K562 (cell line): ENCODE results near the gene MLLT6. TPM values are rescaled to one million over a fixed set of nuclear protein-coding genes. Genes with fewer than 3 reads are reported as not detected.
A peak's percentile ranks its signal among the peaks of the same experiment; 100 is the strongest.

Source experiments
- ATAC-seq: fragments of 200-7000 bp; cut with Tn5 transposase; 3 replicates; pipeline ENCODE4 v1.9.1; 2020; ENCODE audit warnings: moderate library complexity
- BruUV-seq: library from RNA; stranded (reverse); fragments of 400-500 nt; replicated peaks from 2 replicates; lab custom pipeline; 2021; lab: Mats Ljungman, UMichigan
- CTCF ChIA-PET: fragments of 300-600 bp; formaldehyde crosslinking; extraction: SDS; loops from one replicate; lab custom pipeline; 2021; ENCODE audit warnings: low intra/inter-chr PET ratio; lab: Yijun Ruan, JAX
- POLR2A ChIA-PET: fragments of 300-600, 350-650 bp; sonication (Branson Sonifier 250); formaldehyde crosslinking; extraction: SDS; loops from one replicate; lab custom pipeline; 2021; ENCODE audit warnings: antibody characterized with exemption, inconsistent platforms; lab: Yijun Ruan, JAX
- DNase-seq, 4 experiments: peaks; one replicate each; pipeline versions ENCODE4 v3.0.0 to v3.0.0-alpha.2; 2011 to 2018; ENCODE audit warnings: low spot score in 3 of 4, mixed read lengths in 3 of 4; ENCODE audit errors: extremely low read depth in 1 of 4
- FAIRE-seq: peaks from 2 replicates; lab custom pipeline; 2011; peaks lifted over from hg19 to GRCh38; lab: Jason Lieb, UNC
- H2AFZ ChIP-seq: 2 replicates; pipeline ENCODE4 v1.6.0; 2011; ENCODE audit warnings: low read depth, low read length, control low read depth, inconsistent platforms
- H3K27ac ChIP-seq: fragments of 200-600 bp; 3 replicates; pipeline ENCODE4 v1.8.0; 2011; ENCODE audit warnings: low read depth, mild to moderate bottlenecking, control low read depth, inconsistent platforms, low read length, moderate library complexity, mixed read lengths; ENCODE audit errors: extremely low read depth
- H3K27me3 ChIP-seq, 2 experiments: fragments of 300-600 bp in 1 of 2; 2 replicates in 1 of 2; 3 replicates in 1 of 2; pipeline versions ENCODE4 v1.6.0 to v1.8.0; 2011; ENCODE audit warnings: inconsistent platforms in 2 of 2, low read length in 2 of 2, mild to moderate bottlenecking in 1 of 2, mixed read lengths in 1 of 2, moderate library complexity in 1 of 2; ENCODE audit not compliant: control insufficient read depth in 2 of 2, insufficient read depth in 2 of 2
- H3K36me3 ChIP-seq: fragments of 300-600 bp; 3 replicates; pipeline ENCODE4 v1.8.0; 2011; ENCODE audit warnings: mild to moderate bottlenecking, low read length, inconsistent platforms; ENCODE audit not compliant: control insufficient read depth, insufficient read depth
- H3K4me1 ChIP-seq, 2 experiments: fragments of 200-600 bp in 1 of 2; replicated peaks in 1 of 2; 2 replicates in 1 of 2; 3 replicates in 1 of 2; pipeline versions ENCODE4 v1.5.1 to v1.8.0; 2011; ENCODE audit warnings: inconsistent platforms in 2 of 2, low read length in 2 of 2, mild to moderate bottlenecking in 1 of 2, mixed read lengths in 1 of 2, moderate library complexity in 1 of 2; ENCODE audit not compliant: control insufficient read depth in 2 of 2, insufficient read depth in 2 of 2
- H3K4me2 ChIP-seq: 2 replicates; pipeline ENCODE4 v1.6.1; 2011; ENCODE audit warnings: low read length, control low read depth, inconsistent platforms, mixed read lengths; ENCODE audit not compliant: insufficient read depth
- H3K4me3 ChIP-seq: fragments of 200-600 bp; sonication (generic), shearing (Covaris generic); 2 replicates; pipeline ENCODE4 v1.5.1; 2016; ENCODE audit warnings: control low read depth, inconsistent platforms
- H3K79me2 ChIP-seq: fragments of 200-600 bp; 3 replicates; pipeline ENCODE4 v1.8.0; 2011; ENCODE audit warnings: low read length, inconsistent platforms; ENCODE audit not compliant: control insufficient read depth, insufficient read depth
- H3K9ac ChIP-seq, 2 experiments: 2 replicates each; pipeline versions ENCODE4 v1.6.0 to v1.6.1; 2011; ENCODE audit warnings: low read depth in 2 of 2, low read length in 2 of 2, control low read depth in 1 of 2, inconsistent platforms in 1 of 2, mild to moderate bottlenecking in 1 of 2, mixed read lengths in 1 of 2; ENCODE audit not compliant: insufficient read depth in 1 of 2
- H3K9me1 ChIP-seq: one replicate; pipeline ENCODE4 v1.6.0; 2011; ENCODE audit warnings: inconsistent platforms, mild to moderate bottlenecking, low read length, moderate library complexity; ENCODE audit not compliant: control insufficient read depth, insufficient read depth
- H3K9me3 ChIP-seq: replicated peaks from 2 replicates; pipeline ENCODE4 v1.5.1; 2011; ENCODE audit warnings: low read depth, low read length, inconsistent platforms; ENCODE audit not compliant: control insufficient read depth, insufficient read depth
- H4K20me1 ChIP-seq: replicated peaks from 2 replicates; pipeline ENCODE4 v1.6.1; 2011; ENCODE audit warnings: low read length, inconsistent platforms, mixed read lengths; ENCODE audit not compliant: control insufficient read depth, insufficient read depth
- CTCF ChIP-seq, 3 experiments: IDR thresholded peaks in 2 of 3; conservative IDR thresholded peaks in 1 of 3; 2 replicates each; pipeline ENCODE4 v1.5.1; 2011 to 2012; ENCODE audit warnings: low read length in 3 of 3, mild to moderate bottlenecking in 3 of 3, control low read depth in 2 of 3, improper control_type of control experiment in 1 of 3, inconsistent platforms in 1 of 3, low read depth in 1 of 3, mixed read lengths in 1 of 3, moderate library complexity in 1 of 3; ENCODE audit not compliant: insufficient read depth in 2 of 3
- CUX1 ChIP-seq: fragments of 200-800 bp; sonication (Bioruptor generic); IDR thresholded peaks from 2 replicates; pipeline ENCODE4 v1.6.1; 2016; ENCODE audit warnings: missing genetic modification characterization, missing compliant biosample characterization
- EGR1 ChIP-seq: fragments of 450-650 bp; conservative IDR thresholded peaks from 2 replicates; pipeline ENCODE4 v1.6.1; 2017; ENCODE audit warnings: mild to moderate bottlenecking
- KLF10 ChIP-seq: fragments of 250-450 bp; sonication (Bioruptor Pico); IDR thresholded peaks from 2 replicates; pipeline ENCODE4 v1.6.1; 2021; ENCODE audit warnings: matching md5 sums
- POLR2A ChIP-seq: fragments of 450-650 bp; conservative IDR thresholded peaks from 2 replicates; pipeline ENCODE4 v1.6.1; 2016
- RAD21 ChIP-seq, 2 experiments: fragments of 250-450 bp in 1 of 2; fragments of 450-650 bp in 1 of 2; sonication (Bioruptor Pico) in 1 of 2; formaldehyde crosslinking in 1 of 2; IDR thresholded peaks in 1 of 2; conservative IDR thresholded peaks in 1 of 2; 2 replicates each; pipeline versions ENCODE4 v1.4.0 to v1.8.0; 2020 to 2022; ENCODE audit warnings: mild to moderate bottlenecking in 2 of 2, moderate library complexity in 1 of 2
- RCOR1 ChIP-seq, 2 experiments: IDR thresholded peaks; 2 replicates each; pipeline ENCODE4 v1.6.1; 2012; ENCODE audit warnings: low read depth in 2 of 2, low read length in 2 of 2, borderline replicate concordance in 1 of 2, improper control_type of control experiment in 1 of 2
- SMC3 ChIP-seq: conservative IDR thresholded peaks from 2 replicates; pipeline ENCODE4 v1.6.1; 2011; ENCODE audit warnings: low read depth, low read length, improper control_type of control experiment; ENCODE audit not compliant: insufficient read depth
- WGBS: fragments of 100-300 bp; shearing (Covaris generic); methylation state at CpG from one replicate; pipeline ENCODE4 v1.1.6; 2016; ENCODE audit warnings: low coverage, mixed read lengths; ENCODE audit not compliant: insufficient coverage; ENCODE audit errors: missing lambda C conversion rate; 5-methylcytosine and 5-hydroxymethylcytosine counted together
- in situ Hi-C: fragments of 300-500 bp; cut with MboI; formaldehyde crosslinking; loops from 4 replicates; pipeline ENCODE4 v1.15.0; 2018; ENCODE audit warnings: inconsistent platforms, mixed read lengths
- intact Hi-C: fragments of 100-400 bp; cut with micrococcal nuclease; formaldehyde crosslinking; loops from 2 replicates; pipeline ENCODE4 v1.14.2; 2022
- polyA plus RNA-seq, 8 experiments: library from polyadenylated mRNA; depleted of rRNA in 4 of 8; stranded (reverse) in 5 of 8; unstranded in 3 of 8; fragments of >200 nt; fragmentation: Nextera tagmentation in 2 of 8; fragmentation: Illumina TruSeq in 1 of 8; extraction: Ambion mirVana in 2 of 8; extraction: Trizol in 1 of 8; gene quantifications; 2 replicates each; pipeline versions ENCODE4 v1.2.1 to v1.2.3, GENCODE V29; 2011 to 2014; ENCODE audit warnings: inconsistent platforms in 1 of 8, missing spikeins in 1 of 8
- total RNA-seq, 7 experiments: library from RNA; depleted of rRNA in 6 of 7; stranded (reverse); fragments of >200 nt in 6 of 7; fragmentation: Illumina TruSeq in 2 of 7; extraction: Trizol in 2 of 7; gene quantifications; 2 replicates each; pipeline versions ENCODE4 v1.2.1 to v1.2.3, GENCODE V29; 2011 to 2021; ENCODE audit warnings: low replicate concordance in 1 of 7

MLLT6 gene
- total and polyA plus RNA-seq, 9 of the 15 experiments (the other 6 are each of a cell fraction or from before 2014, with no cell fraction given) = 3.1 to 71.7 (median 30.0) TPM

DNA sequence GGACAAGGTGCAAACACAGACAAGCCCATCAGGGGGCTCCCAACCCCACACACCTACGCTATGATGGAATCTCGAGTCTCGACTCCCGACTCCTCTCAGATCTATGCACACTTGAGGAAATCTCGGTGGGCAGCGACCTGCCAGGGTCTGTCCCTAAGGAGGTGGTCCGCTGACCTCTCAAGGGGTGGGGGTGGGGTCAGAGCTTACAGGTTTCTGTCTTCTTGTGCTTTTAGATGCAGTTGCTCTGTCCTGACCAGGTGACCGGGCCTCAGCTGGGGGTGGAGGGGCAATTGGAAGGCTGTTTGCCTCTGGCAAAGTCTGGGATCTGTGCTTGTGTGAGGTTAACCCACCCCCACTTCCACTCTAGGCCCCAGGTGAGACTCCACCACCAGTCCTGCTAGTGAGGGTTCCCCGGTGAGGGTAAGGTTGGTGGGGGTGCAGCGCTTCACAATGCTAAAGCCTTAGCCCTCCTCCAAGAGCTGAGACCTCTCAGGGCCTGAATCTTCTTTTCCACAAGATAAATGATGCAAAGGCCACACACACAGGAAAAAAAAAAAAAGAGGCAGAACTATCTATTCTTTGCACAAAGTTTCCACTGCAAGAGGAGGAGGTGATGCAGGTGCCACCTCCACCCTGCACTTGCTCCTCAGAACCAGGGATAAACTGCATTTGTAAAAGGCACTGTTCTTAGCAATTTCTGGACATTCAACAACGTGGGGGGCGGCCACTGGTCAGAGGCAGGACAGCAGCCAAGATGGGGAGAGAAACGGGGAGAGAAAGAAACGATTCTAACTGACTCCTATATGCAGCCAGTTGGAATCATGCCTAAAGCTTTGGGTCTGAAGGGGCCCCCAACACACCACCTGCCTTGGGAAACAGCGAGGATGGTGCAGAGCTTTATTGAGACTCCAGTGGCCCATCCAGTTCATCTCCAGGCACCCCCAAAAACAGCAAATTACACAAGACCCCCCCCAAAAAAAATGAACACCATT lies 29.2 kb downstream of the MLLT6 start:
- no peaks in the 10 kb centered on the region for H3K9me3 ChIP-seq
- H3K27me3 ChIP-seq = no peaks in the 10 kb centered on the region
- no peak overlapping the region for H3K27ac ChIP-seq
- 0 out of 2 replicates have a peak, but pooled peaks have one; percentile 26 for TF ChIP-seq SMC3
- peak in 1 of 2 experiments; percentile 37; a peak in 2 of 4 replicates for TF ChIP-seq RAD21 (CRISPR knock-in tag; conservative IDR thresholded peaks at IDR 0.05 in 1 of 2, IDR thresholded peaks at IDR 0.05 in 1 of 2)
- 0 out of 4 replicates have a peak, but pooled peaks of 1 of the 2 experiments have one; percentile 12 for TF ChIP-seq RCOR1 (IDR thresholded peaks at IDR 0.05; ENCODE audit: borderline replicate concordance in 1 of 2, low read depth in 2 of 2, low read length in 2 of 2)
- 0 out of 2 replicates have a peak, but pooled peaks have one; percentile 25 for TF ChIP-seq EGR1
- peak; percentile 54 to 58 (median 56) for TF ChIP-seq CTCF (IDR thresholded peaks at IDR 0.05 in 2 of 3, conservative IDR thresholded peaks at IDR 0.05 in 1 of 3; ENCODE audit: insufficient read depth in 2 of 3, low read depth in 1 of 3, low read length in 3 of 3)
- no peak for TF ChIP-seq CUX1 (CRISPR knock-in tag)
- no peak for TF ChIP-seq KLF10 (CRISPR knock-in tag)
- TF ChIP-seq POLR2A = peak; percentile 23; the same call in 1 of the 2 replicates
- TF ChIP-seq, all 486 proteins: peak for 6
- TSS peak; percentile 45 for BruUV-seq
- Histone ChIP-seq H2AFZ (no peak overlapping the region), H4K20me1 (0 out of 2 replicates have a peak, but pooled peaks cover 3% of the 10 kb centered on the region), H3K79me2 (peaks cover 24% of the 10 kb centered on the region), H3K4me2 (no peak overlapping the region), H3K36me3 (peaks cover 69% of the 10 kb centered on the region; the same call in 2 of the 3 replicates), H3K4me1 (peaks cover 26 to 62% of the 10 kb centered on the region in 2 experiments), H3K9ac (peak overlapping the region in 1 of 2 experiments; percentile 14; a peak in 1 of 4 replicates), H3K4me3 (no peak overlapping the region), H3K9me1 (peaks cover 3% of the 10 kb centered on the region)
- ChIA-PET CTCF (interaction anchor here (0.8 to 3.0 kb wide), 4 partner anchors 58 to 418 kb away, joined by 5 to 25 read pairs (median 6); no protein-coding TSS in a partner anchor), POLR2A (interaction anchor here (0.5 to 1.0 kb wide), 3 partner anchors 38 to 167 kb away, joined by 3 read pairs; no protein-coding TSS in a partner anchor)
- FAIRE-seq (no peak), ATAC-seq (peak; percentile 48), DNase-seq (peak in 1 of 4 experiments; percentile 59)
- 68% methylated on average over 11 of the region's 15 CpGs for WGBS
- intact Hi-C loops (no loop called here), in situ Hi-C loops (loop anchor here (5.0 kb wide), 1 partner anchor 57 kb away; no protein-coding TSS in a partner anchor)
